SK-N-SH treated with all-trans-retinoic acid at 6 μM for 48 hours (cell line): Measurements from ENCODE around the gene SLC17A3.

ENCODE experiments used
- ATAC-seq: fragments of 200-7000 bp; cut with Tn5 transposase; 3 replicates; pipeline ENCODE4 v1.9.1; 2020; ENCODE audit warnings: mild to moderate bottlenecking, moderate library complexity
- BACH2 ChIP-seq: fragments of 250-450 bp; sonication (Bioruptor Pico); IDR thresholded peaks from 2 replicates; pipeline ENCODE4 v1.9.0; 2021; ENCODE audit warnings: mild to moderate bottlenecking, borderline replicate concordance
- CSDC2 ChIP-seq: fragments of 250-450 bp; sonication (Bioruptor Pico); IDR thresholded peaks from 2 replicates; pipeline ENCODE4 v1.5.0; 2020; ENCODE audit warnings: mild to moderate bottlenecking, moderate library complexity
- ESRRG ChIP-seq: fragments of 250-450 bp; sonication (Bioruptor Pico); IDR thresholded peaks from 2 replicates; pipeline ENCODE4 v1.6.1; 2021; ENCODE audit warnings: mild to moderate bottlenecking
- GLIS3 ChIP-seq: fragments of 250-450 bp; sonication (Bioruptor Pico); IDR thresholded peaks from 2 replicates; pipeline ENCODE4 v1.5.0; 2020; ENCODE audit warnings: mild to moderate bottlenecking, moderate library complexity
- ISL1 ChIP-seq: fragments of 250-450 bp; sonication (Bioruptor Pico); IDR thresholded peaks from 2 replicates; pipeline ENCODE4 v2.1.2; 2022; ENCODE audit warnings: mild to moderate bottlenecking, moderate library complexity
- OSR1 ChIP-seq: fragments of 250-450 bp; sonication (Bioruptor Pico); IDR thresholded peaks from 2 replicates; pipeline ENCODE4 v1.8.0; 2022; ENCODE audit warnings: moderate library complexity, mild to moderate bottlenecking, inconsistent platforms
- PPARA ChIP-seq: fragments of 250-450 bp; sonication (Bioruptor Pico); IDR thresholded peaks from 2 replicates; pipeline ENCODE4 v1.5.0; 2020; ENCODE audit warnings: mild to moderate bottlenecking, borderline replicate concordance
- RARB ChIP-seq: fragments of 250-450 bp; sonication (Bioruptor Pico); IDR thresholded peaks from 2 replicates; pipeline ENCODE4 v1.8.0; 2021; ENCODE audit warnings: mild to moderate bottlenecking, moderate library complexity
- SNAI2 ChIP-seq: fragments of 250-450 bp; sonication (Bioruptor Pico); IDR thresholded peaks from 2 replicates; pipeline ENCODE4 v1.5.0; 2020; ENCODE audit warnings: mild to moderate bottlenecking, moderate library complexity
- TCF4 ChIP-seq: fragments of 250-450 bp; sonication (Bioruptor Pico); IDR thresholded peaks from 2 replicates; pipeline ENCODE4 v1.8.0; 2021; ENCODE audit warnings: mild to moderate bottlenecking, moderate library complexity, borderline replicate concordance
- TOX ChIP-seq: fragments of 250-450 bp; sonication (Bioruptor Pico); IDR thresholded peaks from 2 replicates; pipeline ENCODE4 v1.8.0; 2021; ENCODE audit warnings: mild to moderate bottlenecking, moderate library complexity, borderline replicate concordance
- ZFP3 ChIP-seq: fragments of 250-450 bp; sonication (Bioruptor Pico); IDR thresholded peaks from 2 replicates; pipeline ENCODE4 v1.5.0; 2020; ENCODE audit warnings: mild to moderate bottlenecking, moderate library complexity
- ZFP30 ChIP-seq: fragments of 450-650 bp; formaldehyde crosslinking; IDR thresholded peaks from 2 replicates; pipeline ENCODE4 v1.5.0; 2022; ENCODE audit warnings: mild to moderate bottlenecking, moderate library complexity
- ZNF565 ChIP-seq: fragments of 450-650 bp; formaldehyde crosslinking; conservative IDR thresholded peaks from 2 replicates; pipeline ENCODE4 v1.5.0; 2020; ENCODE audit warnings: low read depth, mild to moderate bottlenecking, moderate library complexity
- ZNF70 ChIP-seq: fragments of 450-650 bp; formaldehyde crosslinking; IDR thresholded peaks from 2 replicates; pipeline ENCODE4 v1.5.0; 2020; ENCODE audit warnings: mild to moderate bottlenecking, moderate library complexity
- ZNF8 ChIP-seq: fragments of 450-650 bp; formaldehyde crosslinking; IDR thresholded peaks from 2 replicates; pipeline ENCODE4 v1.5.0; 2020; ENCODE audit warnings: mild to moderate bottlenecking, moderate library complexity
- TF ChIP-seq, protein P1 (sequence below): fragments of 250-450 bp; sonication (Bioruptor Pico); IDR thresholded peaks from 2 replicates; pipeline ENCODE4 v1.8.0; 2021; ENCODE audit warnings: low read depth, mild to moderate bottlenecking, moderate library complexity, borderline replicate concordance
- TF ChIP-seq, protein P2 (sequence below): fragments of 250-450 bp; sonication (Bioruptor Pico); IDR thresholded peaks from 2 replicates; pipeline ENCODE4 v1.5.1; 2020; ENCODE audit warnings: low read depth, mild to moderate bottlenecking, moderate library complexity
- TF ChIP-seq, protein P3 (sequence below): fragments of 250-450 bp; sonication (Bioruptor Pico); IDR thresholded peaks from 2 replicates; pipeline ENCODE4 v1.5.1; 2021; ENCODE audit warnings: mild to moderate bottlenecking, moderate library complexity
- TF ChIP-seq, protein P4 (sequence below): fragments of 250-450 bp; sonication (Bioruptor Pico); IDR thresholded peaks from 2 replicates; pipeline ENCODE4 v1.8.0; 2020; ENCODE audit warnings: mild to moderate bottlenecking, moderate library complexity, borderline replicate concordance

The SLC17A3 gene

DNA sequence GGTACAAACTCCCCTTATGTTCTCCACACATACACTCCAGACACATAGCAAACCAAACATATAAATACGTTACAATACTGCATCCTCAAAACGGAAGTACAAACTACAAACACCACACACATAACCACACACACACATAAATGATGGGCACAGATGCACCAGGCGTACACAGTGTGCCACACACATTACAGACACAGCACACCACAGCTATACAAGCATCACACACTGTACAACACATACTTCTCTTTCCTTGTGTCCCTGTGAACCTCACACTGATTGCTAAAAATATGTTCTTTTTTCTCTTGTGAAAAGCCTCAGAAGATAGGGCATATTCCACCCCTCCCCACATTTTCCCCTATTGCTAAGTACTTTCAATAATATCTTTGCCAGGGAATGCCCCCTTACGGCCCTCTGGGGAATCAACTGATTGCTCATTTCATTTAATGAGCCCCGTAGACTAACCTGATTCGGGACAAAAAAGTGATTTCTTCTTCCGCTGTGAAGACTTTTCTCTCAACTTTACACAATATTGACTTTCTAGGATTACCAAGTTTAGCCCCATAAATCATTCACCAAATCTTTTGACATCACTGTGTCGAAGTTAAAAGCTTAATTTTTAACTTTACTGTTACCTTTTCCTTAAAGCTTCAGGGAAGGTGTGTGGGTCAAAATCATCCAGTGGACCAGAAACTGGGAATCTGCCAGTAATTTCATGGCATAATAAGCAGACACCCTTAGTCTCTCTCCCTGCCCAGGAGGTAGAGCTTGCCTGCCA is 42.3 kb downstream of the SLC17A3 start, which contains the start of gene SLC17A1:
Gene SLC17A1, minus strand, starts transcription at position 521 of the 775 bp plus-strand sequence. CDS start 1,495 bp downstream, outside the sequence.
- no peak for ATAC-seq

DNA sequence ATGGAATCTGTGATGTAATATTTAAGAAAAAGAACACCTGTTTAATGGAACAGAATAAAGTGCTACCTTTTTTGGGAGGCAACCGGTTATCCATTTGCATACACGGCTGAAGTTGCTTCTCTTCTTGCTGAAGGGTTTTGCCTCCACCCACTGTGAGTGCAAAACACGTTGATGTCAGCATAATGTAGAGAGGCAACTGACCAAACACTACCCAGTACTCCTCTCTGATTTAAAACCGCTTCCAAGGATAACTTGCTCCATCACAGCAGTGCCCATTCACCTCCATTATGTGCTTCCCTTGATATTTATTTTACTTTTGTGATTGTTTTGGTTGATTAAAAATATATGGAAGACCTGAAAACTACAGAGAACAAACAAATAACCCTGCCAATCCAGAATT is 43.6 kb downstream of the SLC17A3 start:
- ATAC-seq, result no peak
- no peak for TF ChIP-seq ZNF8 (CRISPR knock-in tag)
- no peak for TF ChIP-seq ESRRG (CRISPR knock-in tag)
- TF ChIP-seq, all 23 proteins: peak for 0

More for the DNA sequence above, 42.3 kb downstream of the SLC17A3 start, which contains the start of gene SLC17A1:
- TF ChIP-seq, protein P1, sequence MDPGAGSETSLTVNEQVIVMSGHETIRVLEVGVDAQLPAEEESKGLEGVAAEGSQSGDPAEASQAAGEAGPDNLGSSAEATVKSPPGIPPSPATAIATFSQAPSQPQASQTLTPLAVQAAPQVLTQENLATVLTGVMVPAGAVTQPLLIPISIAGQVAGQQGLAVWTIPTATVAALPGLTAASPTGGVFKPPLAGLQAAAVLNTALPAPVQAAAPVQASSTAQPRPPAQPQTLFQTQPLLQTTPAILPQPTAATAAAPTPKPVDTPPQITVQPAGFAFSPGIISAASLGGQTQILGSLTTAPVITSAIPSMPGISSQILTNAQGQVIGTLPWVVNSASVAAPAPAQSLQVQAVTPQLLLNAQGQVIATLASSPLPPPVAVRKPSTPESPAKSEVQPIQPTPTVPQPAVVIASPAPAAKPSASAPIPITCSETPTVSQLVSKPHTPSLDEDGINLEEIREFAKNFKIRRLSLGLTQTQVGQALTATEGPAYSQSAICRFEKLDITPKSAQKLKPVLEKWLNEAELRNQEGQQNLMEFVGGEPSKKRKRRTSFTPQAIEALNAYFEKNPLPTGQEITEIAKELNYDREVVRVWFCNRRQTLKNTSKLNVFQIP (CRISPR knock-in tag), result no peak
- TF ChIP-seq PPARA (CRISPR knock-in tag) (no peak), ESRRG (CRISPR knock-in tag) (no peak)

DNA sequence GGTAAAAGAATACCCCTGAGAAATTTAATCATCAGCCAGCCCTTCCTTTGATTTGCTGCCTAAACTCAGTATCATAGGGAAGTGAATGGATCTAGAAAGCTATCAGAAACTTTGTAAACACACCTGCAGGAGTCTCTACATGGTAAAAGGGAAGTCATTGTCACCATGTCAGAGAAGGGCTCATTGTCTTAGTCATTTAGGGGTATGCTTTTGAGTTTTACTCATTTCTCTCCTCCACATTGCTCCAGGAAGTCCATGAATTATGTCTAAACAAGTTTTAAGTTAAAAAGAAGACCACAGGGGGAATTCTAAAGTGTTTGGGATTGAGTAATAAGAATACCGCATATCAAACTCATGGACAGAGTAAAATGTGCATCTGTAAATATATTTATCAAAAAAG is 44.7 kb downstream of the SLC17A3 start:
- TF ChIP-seq CSDC2 (CRISPR knock-in tag) (no peak), PPARA (CRISPR knock-in tag) (no peak), ZNF565 (CRISPR knock-in tag) (no peak), SNAI2 (CRISPR knock-in tag) (no peak), ZFP3 (no peak), BACH2 (CRISPR knock-in tag) (no peak), GLIS3 (no peak), ISL1 (no peak), ESRRG (CRISPR knock-in tag) (no peak)
- TF ChIP-seq, protein P2, sequence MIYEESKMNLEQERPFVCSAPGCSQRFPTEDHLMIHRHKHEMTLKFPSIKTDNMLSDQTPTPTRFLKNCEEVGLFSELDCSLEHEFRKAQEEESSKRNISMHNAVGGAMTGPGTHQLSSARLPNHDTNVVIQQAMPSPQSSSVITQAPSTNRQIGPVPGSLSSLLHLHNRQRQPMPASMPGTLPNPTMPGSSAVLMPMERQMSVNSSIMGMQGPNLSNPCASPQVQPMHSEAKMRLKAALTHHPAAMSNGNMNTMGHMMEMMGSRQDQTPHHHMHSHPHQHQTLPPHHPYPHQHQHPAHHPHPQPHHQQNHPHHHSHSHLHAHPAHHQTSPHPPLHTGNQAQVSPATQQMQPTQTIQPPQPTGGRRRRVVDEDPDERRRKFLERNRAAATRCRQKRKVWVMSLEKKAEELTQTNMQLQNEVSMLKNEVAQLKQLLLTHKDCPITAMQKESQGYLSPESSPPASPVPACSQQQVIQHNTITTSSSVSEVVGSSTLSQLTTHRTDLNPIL (CRISPR knock-in tag), result no peak
- TF ChIP-seq, protein P3, sequence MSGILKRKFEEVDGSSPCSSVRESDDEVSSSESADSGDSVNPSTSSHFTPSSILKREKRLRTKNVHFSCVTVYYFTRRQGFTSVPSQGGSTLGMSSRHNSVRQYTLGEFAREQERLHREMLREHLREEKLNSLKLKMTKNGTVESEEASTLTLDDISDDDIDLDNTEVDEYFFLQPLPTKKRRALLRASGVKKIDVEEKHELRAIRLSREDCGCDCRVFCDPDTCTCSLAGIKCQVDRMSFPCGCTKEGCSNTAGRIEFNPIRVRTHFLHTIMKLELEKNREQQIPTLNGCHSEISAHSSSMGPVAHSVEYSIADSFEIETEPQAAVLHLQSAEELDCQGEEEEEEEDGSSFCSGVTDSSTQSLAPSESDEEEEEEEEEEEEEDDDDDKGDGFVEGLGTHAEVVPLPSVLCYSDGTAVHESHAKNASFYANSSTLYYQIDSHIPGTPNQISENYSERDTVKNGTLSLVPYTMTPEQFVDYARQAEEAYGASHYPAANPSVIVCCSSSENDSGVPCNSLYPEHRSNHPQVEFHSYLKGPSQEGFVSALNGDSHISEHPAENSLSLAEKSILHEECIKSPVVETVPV (CRISPR knock-in tag), result no peak
- TF ChIP-seq, protein P1 (CRISPR knock-in tag), result no peak
- ATAC-seq, result no peak

DNA sequence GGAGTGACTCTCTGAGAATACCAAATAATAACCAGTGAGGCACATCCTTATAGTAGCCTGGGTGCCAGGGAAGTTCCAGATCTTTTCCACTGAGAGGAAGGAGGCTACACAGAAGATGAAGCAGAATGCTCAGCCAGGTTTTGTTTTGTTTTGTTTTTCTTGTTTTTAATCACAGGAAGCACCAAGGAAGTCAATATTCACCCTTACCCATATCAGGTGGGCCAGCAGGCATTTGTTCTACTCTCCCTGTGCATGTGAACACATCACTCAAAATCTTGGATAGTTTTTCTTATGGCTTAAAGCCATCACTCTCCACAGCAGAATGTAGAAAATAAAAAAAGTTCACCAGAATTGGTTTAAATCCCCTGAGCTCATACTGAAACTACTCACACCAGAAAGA is 52.7 kb downstream of the SLC17A3 start:
- no peak for ATAC-seq

DNA sequence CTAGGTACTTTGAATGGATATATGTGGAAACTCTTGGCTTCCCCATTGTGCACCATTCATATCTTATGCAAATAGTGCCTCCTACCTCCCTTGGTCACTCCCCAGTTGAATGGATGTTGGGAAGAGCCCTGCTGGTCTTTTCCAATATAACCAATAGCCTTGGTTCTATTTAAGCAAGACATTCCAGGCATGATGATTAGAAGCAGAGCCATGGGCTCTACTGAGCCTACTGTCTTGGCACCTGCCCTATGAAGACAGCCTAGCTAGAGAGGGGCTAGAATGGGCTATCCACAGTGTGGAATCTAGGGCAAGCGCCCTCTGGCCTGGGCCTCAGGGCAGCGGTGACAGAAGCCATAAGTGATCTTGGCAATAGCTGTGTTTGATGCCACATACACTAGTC is 57.8 kb downstream of the SLC17A3 start:
- TF ChIP-seq ZFP3, result no peak
- TF ChIP-seq ZNF565 (CRISPR knock-in tag), result no peak
- TF ChIP-seq ZNF70 (CRISPR knock-in tag), result no peak
- TF ChIP-seq, protein P3 (CRISPR knock-in tag), result no peak
- TF ChIP-seq ESRRG (CRISPR knock-in tag), result no peak
- TF ChIP-seq PPARA (CRISPR knock-in tag), result no peak
- no peak for TF ChIP-seq RARB (CRISPR knock-in tag)
- TF ChIP-seq TCF4 (CRISPR knock-in tag), result no peak
- TF ChIP-seq, protein P2 (CRISPR knock-in tag), result no peak
- no peak for TF ChIP-seq ZFP30 (CRISPR knock-in tag)
- TF ChIP-seq SNAI2 (CRISPR knock-in tag), result no peak
- no peak for TF ChIP-seq OSR1 (CRISPR knock-in tag)
- ATAC-seq, result no peak

More for the DNA sequence above, 52.7 kb downstream of the SLC17A3 start:
- TF ChIP-seq ZFP3 (no peak), ESRRG (CRISPR knock-in tag) (no peak), SNAI2 (CRISPR knock-in tag) (no peak), TOX (CRISPR knock-in tag) (no peak)
- TF ChIP-seq, protein P4, sequence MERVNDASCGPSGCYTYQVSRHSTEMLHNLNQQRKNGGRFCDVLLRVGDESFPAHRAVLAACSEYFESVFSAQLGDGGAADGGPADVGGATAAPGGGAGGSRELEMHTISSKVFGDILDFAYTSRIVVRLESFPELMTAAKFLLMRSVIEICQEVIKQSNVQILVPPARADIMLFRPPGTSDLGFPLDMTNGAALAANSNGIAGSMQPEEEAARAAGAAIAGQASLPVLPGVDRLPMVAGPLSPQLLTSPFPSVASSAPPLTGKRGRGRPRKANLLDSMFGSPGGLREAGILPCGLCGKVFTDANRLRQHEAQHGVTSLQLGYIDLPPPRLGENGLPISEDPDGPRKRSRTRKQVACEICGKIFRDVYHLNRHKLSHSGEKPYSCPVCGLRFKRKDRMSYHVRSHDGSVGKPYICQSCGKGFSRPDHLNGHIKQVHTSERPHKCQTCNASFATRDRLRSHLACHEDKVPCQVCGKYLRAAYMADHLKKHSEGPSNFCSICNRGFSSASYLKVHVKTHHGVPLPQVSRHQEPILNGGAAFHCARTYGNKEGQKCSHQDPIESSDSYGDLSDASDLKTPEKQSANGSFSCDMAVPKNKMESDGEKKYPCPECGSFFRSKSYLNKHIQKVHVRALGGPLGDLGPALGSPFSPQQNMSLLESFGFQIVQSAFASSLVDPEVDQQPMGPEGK (CRISPR knock-in tag), result no peak
